Epithelial cell of prostate (primary cell): Measurements from ENCODE around the gene MYBPH.

Experiments
- DNase-seq: peaks from one replicate; pipeline ENCODE4 v3.0.0-alpha.2; 2011; ENCODE audit warnings: low read depth, low spot score
- H3K27ac ChIP-seq: fragments of 450-650 bp; 2 replicates; pipeline ENCODE4 v1.5.1; 2017; ENCODE audit warnings: mild to moderate bottlenecking

The MYBPH gene

DNA sequence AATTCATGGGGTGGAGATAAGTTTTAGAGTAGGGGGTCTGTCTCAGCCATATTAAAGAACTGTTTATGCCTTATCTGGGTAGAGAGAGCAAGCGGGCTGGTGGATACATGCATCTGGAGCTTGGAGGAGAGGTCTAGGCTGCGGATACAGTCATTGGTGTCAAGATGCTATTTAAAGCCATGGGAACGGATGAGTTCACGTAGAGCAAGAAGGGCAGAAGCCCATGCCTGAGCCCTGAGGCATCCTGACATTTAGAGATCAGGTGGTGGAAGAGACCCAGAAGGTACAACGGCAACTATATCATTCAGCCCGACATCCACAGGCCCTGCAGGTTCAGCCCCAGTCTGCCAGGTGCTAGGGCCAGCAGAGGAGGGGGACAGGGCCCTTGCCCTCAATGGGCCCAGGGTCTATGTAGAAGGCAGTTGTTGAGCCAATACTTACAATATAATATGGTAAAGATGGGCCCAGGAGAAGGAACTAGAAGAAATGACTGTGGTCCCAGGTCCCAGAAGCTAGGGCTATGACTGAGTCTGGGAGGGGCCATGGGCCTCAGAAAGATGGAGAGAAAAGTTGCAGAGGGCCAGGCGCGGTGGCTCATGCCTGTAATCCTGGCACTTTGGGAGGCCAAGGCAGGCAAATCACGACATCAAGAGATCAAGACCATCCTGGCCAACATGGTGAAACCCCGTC is 26.0 kb upstream of the MYBPH start:
- no peak overlapping the region for H3K27ac ChIP-seq
- DNase-seq: no peak

DNA sequence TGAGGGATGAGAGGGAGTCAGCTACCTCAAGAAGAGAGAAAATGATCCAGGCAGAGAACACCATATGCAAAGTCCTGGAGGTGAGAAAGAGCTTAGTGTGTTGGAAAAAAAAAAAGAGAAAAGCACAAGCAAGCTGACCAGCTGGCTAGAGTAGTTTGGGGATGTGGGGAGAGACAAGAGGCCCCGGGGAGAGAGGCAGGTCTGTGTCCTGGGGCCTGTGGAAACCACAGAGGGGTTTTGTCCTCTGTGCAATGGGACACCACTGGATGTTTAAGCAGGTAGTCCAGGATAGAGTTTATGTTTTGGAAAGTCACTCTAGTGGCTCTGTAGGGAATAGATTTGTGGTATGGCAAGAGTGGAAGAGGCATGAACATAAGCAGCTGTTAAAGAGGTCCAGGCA is 25.3 kb upstream of the MYBPH start:
- H3K27ac ChIP-seq: no peak overlapping the region
- DNase-seq: no peak

DNA sequence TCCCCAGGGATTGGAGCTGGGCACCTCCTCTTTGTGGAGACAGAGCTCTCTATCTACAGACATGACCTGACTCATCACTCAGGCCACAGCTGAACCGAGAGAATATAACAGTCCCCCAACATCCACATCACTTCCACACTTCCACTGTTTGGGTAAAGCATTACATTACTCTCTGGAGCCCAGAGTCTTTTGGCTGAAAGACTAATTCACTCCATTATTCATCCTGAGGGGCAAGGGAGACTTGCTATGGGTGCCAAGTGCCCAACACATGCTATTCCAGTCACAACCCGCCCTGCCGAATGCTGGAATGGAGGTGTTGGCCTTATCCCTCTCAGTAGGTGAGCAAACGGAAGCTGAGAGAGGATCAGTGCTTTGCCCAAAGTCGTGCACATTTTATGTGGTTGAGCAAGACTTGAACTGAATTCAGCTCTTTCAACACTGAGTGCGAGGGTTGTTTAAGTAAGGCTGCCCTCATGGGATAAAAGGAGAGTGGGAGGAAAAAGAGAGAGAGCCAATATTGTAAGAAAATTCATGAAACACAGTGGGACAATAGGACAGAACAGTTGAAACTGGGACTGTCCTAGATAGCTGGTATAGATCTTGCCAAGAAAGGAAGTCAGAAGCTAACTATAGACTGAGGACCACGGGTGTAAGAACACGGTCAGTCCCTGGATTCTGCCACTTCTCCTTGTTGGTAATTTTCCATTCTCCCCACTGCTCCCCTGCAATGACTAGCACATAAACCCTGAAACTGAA is 24.4 kb upstream of the MYBPH start:
- DNase-seq: peak; percentile 37
- peak overlapping the region; percentile 13 for H3K27ac ChIP-seq

DNA sequence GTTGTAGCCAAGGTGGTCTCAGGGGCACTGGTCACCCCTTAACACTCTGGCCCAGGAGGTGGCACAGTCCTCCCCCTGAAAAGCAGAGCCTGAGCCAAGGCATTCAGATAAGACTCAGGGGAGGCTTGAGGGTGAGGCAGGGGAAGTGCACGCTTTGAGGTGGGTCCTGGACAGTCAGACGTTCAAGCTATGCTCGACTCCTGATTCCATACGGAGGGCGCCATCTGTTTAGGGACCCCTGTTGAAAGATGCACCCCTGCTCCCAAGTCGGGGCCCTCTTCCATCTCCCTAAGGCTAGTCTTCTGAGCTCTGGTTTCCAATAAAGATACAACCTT is 23.8 kb upstream of the MYBPH start:
- no peak for DNase-seq
- peak overlapping the region; percentile 13 for H3K27ac ChIP-seq

GRCh38 chr1:203199002-203199401 is 23.4 kb upstream of the MYBPH start:
- no peak overlapping the region for H3K27ac ChIP-seq
- no peak for DNase-seq

GRCh38 chr1:203197625-203198024 is 22.0 kb upstream of the MYBPH start:
- no peak overlapping the region for H3K27ac ChIP-seq
- DNase-seq: no peak

DNA sequence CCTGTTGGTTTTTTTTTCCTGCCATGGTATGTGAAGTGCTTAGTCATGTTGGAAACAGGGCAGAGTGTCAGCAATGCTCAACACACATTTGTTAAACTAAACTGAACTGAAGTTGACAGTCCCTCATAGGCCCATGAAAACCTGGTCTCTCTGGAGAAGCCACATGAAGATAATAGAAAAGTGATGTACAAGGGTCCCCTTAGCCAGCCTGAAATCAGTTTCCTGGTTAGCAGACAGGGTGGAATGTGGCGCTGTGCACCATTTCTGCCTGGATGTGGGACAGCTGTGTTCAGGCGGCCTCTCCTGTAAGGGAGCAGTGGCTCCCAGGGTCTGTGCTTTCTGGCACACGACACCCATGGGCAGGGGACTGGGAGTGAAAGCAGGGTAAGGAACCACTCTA is 20.7 kb upstream of the MYBPH start:
- no peak for DNase-seq

GRCh38 chr1:203190949-203191348 is 15.3 kb upstream of the MYBPH start:
- no peak overlapping the region for H3K27ac ChIP-seq
- DNase-seq: no peak

More for the DNA sequence above, 20.7 kb upstream of the MYBPH start:
- H3K27ac ChIP-seq: no peak overlapping the region

DNA sequence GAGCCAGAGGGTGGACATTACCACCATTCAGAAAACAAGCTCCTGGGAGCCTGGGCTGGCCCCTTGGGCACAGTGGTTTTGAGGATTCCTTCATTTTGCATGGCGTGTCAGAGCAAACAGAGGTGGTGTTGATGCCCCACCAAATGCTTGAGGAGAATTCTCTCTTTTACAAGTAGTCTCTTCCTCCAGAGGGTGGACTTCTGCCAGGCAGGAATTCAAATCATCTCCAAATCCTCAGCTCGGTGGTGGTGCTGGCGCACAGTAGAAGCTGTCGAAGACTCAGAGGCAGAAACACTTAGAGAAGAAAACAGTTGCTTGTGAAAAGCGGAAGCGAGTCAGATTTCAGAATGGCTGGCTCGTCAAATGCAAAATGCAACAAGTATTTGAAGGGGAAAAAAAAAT is 14.3 kb upstream of the MYBPH start:
- no peak for DNase-seq
- no peak overlapping the region for H3K27ac ChIP-seq

DNA sequence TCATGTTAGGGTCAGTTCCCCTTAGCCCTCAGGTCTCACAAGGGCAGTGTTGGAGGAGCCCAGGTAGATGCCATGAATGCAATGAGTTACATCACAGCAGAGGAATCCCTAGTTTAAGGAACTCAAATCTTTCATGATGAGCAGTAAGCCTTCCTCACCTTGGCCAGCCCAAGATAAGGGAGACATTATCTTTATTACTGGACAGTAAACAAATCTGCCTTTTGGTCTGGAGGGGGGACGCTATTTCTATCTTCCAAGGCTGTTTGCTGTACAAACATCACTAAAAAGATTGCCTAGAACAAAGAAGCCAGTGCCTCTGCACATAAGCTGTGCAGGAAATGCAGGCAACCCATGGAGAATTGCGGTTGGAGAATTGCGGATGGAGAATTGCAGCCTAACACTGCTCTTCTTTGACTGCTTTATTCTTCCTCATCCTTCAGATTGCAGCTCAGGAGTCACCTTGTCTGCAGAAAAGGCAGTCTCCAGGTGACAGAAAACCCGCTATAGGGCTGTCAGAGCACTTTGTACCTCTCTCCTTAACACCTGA is 13.1 kb upstream of the MYBPH start:
- DNase-seq: no peak
- no peak overlapping the region for H3K27ac ChIP-seq

- DNase-seq: no peak
- no peak overlapping the region for H3K27ac ChIP-seq
These were observed 12.2 kb upstream of the MYBPH start for GRCh38 chr1:203187689-203188264.

- H3K27ac ChIP-seq: no peak overlapping the region
- DNase-seq: no peak
These were observed 11.7 kb upstream of the MYBPH start for GRCh38 chr1:203187304-203187685.

- H3K27ac ChIP-seq: no peak within 1 kb of the TSS
- DNase-seq: no peak
These were observed 11.0 kb upstream of the MYBPH start, which contains the start of gene CHI3L1 for GRCh38 chr1:203186446-203187303. TSS of gene CHI3L1 (minus strand) at chr1:203186704. CDS start at chr1:203186623, 81 bp downstream.

DNA sequence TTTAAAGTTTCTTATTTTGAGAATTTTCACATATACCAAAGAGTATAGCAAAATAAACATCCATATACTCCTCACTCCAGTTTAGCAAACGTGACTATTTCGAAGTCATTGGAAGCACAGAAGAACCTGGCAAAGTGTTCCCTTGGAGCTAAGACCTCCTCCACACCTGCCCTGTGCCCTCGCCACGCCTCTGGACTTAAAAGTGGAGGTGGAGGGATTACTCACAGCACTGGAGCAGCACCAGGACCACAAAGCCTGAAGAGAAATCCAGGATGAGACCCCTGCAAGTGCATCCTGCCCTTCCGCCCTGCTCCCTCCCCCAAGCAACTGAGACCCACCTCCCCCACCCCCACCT is 10.4 kb upstream of the MYBPH start:
- H3K27ac ChIP-seq: no peak overlapping the region
- DNase-seq: no peak

DNA sequence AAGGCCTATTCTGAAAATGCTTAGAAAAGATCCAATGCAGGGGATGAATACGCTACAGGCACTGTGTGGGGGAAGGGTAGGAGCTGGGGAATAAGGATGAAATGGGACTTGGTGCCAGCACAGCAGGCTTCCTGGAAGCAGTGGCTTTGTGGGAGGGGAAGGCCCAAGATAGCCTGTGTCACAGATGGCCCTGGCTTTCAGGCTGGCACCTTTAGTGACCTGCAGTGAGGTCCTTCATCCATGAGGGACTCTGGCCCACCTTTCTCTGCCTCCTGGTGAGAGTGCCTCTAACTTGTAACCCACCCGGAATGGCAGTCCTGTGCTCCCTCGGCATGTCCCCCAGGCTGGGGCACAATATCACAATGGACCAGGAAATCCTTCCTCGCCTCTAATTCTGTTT is 10.0 kb upstream of the MYBPH start:
- H3K27ac ChIP-seq: no peak overlapping the region
- DNase-seq: no peak

GRCh38 chr1:203185061-203185461 is 9.4 kb upstream of the MYBPH start:
- no peak for DNase-seq

GRCh38 chr1:203184467-203184866 is 8.8 kb upstream of the MYBPH start:
- no peak overlapping the region for H3K27ac ChIP-seq

More at GRCh38 chr1:203185061-203185461, 9.4 kb upstream of the MYBPH start:
- no peak overlapping the region for H3K27ac ChIP-seq

GRCh38 chr1:203183828-203184227 is 8.2 kb upstream of the MYBPH start:
- no peak overlapping the region for H3K27ac ChIP-seq
- DNase-seq: no peak

More at GRCh38 chr1:203184467-203184866, 8.8 kb upstream of the MYBPH start:
- no peak for DNase-seq

DNA sequence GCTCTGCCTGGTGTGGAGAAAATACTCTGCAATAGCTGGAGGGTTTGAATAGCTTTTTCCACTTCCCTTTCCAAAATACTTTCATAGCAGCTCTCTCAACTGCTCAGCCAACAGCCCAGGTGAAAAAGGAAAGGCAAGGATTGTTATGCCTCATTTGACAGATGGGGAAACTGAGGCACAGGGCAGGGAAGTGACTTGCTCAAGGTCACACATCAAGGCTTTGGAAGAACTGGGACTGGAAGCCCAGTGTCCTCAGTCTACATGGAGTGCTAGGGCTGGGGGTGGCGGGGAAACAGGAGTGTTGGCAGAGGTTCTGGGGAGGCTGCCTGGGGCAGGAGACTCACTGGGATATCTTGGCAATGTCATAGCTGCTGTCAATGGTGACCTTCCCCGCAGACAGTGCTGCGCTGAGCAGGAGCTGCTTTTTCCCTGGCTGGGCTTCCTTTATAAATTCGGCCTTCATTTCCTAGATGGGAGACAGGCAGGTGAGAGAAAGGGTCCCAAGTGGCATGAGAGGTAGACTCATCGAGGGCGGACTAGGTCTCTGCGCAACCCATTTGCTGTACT is 6.8 kb upstream of the MYBPH start:
- H3K27ac ChIP-seq: no peak overlapping the region
- DNase-seq: no peak
